Kidney glomerular epithelial cell (primary cell): ENCODE data around the gene PHKA2.
"Not testable (repeated sequence)": the region's sequence is repeated elsewhere in the genome, so short reads cannot be mapped to it uniquely, and the experiment has no call there.

ENCODE experiments used
- DNase-seq: peaks from one replicate; lab custom pipeline; 2025; lab: John Stamatoyannopoulos, UW

Gene PHKA2, protein sequence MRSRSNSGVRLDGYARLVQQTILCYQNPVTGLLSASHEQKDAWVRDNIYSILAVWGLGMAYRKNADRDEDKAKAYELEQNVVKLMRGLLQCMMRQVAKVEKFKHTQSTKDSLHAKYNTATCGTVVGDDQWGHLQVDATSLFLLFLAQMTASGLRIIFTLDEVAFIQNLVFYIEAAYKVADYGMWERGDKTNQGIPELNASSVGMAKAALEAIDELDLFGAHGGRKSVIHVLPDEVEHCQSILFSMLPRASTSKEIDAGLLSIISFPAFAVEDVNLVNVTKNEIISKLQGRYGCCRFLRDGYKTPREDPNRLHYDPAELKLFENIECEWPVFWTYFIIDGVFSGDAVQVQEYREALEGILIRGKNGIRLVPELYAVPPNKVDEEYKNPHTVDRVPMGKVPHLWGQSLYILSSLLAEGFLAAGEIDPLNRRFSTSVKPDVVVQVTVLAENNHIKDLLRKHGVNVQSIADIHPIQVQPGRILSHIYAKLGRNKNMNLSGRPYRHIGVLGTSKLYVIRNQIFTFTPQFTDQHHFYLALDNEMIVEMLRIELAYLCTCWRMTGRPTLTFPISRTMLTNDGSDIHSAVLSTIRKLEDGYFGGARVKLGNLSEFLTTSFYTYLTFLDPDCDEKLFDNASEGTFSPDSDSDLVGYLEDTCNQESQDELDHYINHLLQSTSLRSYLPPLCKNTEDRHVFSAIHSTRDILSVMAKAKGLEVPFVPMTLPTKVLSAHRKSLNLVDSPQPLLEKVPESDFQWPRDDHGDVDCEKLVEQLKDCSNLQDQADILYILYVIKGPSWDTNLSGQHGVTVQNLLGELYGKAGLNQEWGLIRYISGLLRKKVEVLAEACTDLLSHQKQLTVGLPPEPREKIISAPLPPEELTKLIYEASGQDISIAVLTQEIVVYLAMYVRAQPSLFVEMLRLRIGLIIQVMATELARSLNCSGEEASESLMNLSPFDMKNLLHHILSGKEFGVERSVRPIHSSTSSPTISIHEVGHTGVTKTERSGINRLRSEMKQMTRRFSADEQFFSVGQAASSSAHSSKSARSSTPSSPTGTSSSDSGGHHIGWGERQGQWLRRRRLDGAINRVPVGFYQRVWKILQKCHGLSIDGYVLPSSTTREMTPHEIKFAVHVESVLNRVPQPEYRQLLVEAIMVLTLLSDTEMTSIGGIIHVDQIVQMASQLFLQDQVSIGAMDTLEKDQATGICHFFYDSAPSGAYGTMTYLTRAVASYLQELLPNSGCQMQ

GRCh38 chrX:18983666-18984380, at the start of gene PHKA2:
Gene PHKA2, minus strand, starts transcription at chrX:18984114. Its CDS starts 182 bp downstream, at chrX:18983932.
- DNase-seq, result peak; percentile 12

DNA sequence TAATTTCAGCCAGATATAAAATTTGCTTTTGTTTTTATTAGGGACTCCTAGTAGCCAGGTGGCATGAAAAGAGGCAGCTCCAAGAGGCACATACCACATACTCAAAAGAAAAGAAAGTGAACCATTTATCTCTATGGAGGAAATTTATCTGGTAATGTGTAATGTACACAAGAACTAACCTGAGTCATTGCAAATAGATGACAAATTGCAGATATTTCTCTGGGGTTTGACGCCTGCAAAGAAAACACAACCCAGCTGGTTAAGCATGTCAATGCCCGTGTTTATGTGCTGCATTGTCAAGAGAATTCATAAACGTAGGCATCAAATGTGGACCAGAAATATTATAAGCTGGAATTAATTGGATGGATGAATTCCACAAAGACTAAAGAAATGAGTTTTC, 46.9 kb upstream of the PHKA2 start:
- DNase-seq, result no peak

DNA sequence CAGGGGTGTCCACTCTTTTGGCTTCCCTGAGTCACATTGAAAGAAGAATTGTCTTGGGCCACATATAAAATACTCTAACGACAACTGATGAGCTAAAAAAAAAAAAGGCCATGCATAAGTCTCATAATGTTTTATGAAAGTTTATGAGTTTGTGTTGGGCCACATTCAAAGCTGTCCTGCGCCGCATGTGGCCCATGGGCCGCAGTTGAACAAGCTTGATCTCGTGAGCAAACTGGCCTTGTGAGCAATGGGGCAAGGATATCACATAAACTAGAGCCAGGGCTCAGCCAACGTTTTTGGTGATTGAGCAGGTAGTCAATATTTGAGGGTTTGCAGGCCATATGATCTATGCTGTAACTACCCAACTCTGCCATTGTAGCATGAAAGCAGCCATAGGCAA, 44.6 kb upstream of the PHKA2 start:
- DNase-seq, result no peak

DNA sequence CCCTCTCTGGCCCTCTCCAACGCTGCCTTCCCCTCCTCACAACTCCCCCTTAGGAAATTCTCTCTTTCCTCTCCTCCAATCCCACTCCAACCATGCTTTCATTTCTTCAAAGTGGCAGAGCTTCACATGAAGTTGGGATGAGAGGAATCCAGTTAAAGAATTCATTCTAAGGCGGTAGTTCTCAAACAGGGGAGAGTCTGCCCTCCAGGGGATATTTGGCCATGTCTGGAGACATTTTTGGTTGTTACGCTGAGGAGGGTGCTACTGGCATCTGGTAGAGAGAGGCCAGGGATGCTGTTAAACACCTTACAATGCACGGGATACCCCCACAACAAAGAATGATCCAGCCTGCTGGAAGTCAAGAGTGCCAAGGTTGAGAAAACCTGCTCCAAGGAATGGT, 40.5 kb upstream of the PHKA2 start:
- DNase-seq, result no peak

DNA sequence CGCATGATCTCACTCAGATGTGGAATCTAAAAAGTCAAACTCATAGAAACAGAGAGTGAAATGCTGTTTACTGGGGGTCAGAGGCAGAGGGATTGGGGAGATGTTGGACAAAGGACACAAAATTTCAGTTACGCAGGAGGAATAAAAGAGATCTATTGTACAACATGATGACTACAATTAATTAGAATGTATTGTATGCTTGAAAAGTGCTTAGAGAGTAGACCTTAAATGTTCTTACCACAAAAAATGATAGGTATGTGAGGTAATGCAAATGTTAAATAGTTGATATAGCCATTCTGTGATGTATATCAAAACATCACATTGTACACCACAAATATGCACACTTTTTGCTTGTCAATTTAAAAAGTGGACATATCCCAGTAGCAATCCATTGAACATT, 36.1 kb upstream of the PHKA2 start:
- no peak for DNase-seq

DNA sequence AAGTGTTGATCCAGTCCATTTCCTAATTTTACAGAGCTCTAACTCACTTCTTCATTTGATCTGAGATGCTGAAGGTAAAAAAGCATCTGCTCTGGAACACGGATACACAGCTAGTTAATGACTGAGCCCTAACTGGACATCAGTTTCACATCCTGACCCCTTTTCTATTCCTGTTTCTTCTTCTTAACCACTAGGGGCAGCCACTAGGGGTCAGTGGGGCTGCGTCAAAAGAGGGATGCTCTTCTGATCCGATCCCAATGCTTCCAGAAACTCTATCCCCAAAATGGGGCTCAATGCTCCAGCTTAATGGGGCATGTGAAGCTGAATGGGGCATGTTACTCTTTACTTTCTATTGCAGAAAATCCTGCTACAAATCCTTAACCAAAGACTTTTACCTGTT, 33.4 kb upstream of the PHKA2 start:
- no peak for DNase-seq

- DNase-seq, result not testable (repeated sequence)
Observed at GRCh38 chrX:19016614-19017013, 32.7 kb upstream of the PHKA2 start.

- no peak for DNase-seq
Observed at GRCh38 chrX:19007868-19008267, 24.0 kb upstream of the PHKA2 start.

GRCh38 chrX:19007011-19007410, 23.1 kb upstream of the PHKA2 start:
- DNase-seq, result no peak

- no peak for DNase-seq
Observed at GRCh38 chrX:19005909-19006308, 22.0 kb upstream of the PHKA2 start.

GRCh38 chrX:19003756-19004155, 19.8 kb upstream of the PHKA2 start:
- no peak for DNase-seq

DNA sequence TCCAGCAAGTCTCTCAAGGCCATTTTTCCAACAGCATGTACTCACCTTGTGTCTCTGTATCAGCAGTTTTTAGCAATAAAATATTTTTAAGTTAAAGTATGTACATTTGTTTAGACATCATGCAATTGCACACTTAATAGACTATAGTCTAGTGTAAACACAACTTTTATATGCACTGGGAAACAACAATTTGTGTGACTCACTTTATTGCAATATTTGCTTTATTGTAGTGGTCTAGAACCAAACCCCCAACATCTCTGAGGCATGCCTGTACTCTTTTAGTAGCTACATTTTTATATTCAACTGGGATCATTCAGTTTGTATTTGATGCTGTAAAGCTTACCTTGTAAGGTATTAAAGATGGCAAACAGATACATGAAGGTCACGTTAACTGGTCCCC, 14.7 kb upstream of the PHKA2 start:
- no peak for DNase-seq

GRCh38 chrX:18997916-18998315, 14.0 kb upstream of the PHKA2 start:
- DNase-seq, result peak; percentile 15

DNA sequence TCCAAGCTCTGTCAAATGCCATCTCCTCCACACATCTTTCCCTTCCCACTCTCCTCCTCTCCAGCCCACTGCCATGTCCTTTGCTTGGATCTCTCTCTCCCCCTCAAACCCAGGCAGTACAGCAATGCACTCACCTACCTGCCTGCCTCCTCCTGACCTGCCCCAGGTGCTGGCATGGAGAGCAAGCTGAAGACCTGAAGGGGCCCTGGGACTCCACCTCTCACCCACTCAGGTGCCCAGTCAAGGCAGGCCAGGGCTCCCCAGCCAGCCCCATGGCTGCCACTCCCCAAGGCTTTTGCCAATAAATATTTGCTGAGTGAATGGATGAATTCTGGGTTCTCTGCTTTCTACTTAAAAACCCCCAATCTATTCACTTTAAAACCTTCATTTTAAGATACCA, 12.6 kb upstream of the PHKA2 start:
- no peak for DNase-seq

- peak; percentile 21 for DNase-seq
Observed at GRCh38 chrX:18995221-18995620, 11.3 kb upstream of the PHKA2 start.

- peak; percentile 32 for DNase-seq
Observed at GRCh38 chrX:18994713-18995112, 10.8 kb upstream of the PHKA2 start.

DNA sequence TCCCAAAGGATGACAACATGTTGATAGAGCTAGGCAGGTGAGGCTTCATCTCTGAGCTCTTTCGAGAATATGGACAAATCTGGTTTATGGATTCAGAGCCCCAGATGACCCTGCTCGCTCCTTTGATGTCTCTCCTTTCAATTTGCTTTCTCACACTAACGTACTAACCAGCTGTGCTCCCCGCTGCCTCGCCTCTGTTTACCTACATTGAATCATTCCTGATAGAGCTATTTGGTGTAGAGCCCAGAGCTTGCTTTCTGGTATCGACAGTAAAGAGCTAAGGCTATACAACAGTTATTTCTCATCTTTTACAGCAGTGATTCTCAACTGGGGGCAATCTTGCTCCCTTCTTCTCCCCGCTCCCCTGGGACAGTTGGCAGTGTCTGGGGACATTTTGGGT, 8.9 kb upstream of the PHKA2 start:
- DNase-seq, result no peak

DNA sequence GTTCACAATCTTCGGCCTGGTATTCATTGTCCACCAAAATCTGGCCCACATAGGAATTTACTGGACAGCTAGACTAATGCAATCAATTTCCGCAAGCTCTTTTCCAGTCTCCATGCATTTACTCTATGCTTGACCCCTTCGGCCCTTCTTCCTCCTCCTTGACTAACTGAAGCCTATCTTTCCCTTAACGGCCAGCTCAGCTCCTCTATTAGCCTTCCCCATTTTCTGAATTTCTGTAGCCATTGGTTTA, 1.2 kb upstream of the PHKA2 start:
- no peak for DNase-seq

DNA sequence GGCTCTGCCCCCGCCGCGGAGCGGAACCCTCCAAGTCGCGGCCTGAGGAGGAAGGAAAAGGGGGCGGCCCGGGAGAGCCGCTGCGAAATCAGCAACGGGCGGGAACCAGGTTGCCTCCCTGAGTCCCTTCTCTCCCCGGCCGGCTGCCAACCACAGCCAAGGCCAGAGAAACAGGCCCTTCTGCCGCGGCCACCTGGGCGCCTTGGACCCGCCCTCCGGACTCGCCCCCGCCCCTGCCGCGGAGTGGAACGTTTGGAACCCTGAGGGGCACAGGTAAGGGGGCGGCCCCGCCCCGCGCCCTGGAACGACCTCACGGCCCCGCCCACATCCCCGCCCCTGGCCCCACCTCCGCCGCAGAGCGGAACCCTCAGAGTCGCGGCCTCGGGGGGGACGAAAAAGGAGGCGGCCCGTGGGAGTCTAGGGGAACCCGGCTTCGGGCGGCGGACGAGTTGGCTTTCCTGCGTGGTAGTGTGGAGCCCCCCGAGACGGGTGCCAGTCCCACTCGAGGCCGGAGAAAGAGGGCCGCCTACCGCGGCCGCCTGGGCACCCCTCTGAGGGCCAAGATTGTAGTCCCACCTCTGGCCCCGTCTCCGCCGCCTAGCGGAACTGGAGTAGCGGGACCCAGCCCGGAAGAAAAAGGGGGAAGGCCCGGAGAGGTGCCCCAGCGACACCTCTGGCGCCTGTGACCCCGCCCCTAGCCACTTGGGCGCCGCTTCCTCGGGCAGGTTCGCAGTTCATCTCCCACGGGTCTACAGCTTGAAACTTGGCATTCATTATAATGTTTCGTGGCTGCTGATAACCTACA, 669 bp upstream of the PHKA2 start:
- peak; percentile 57 for DNase-seq

- no peak for DNase-seq
Observed at GRCh38 chrX:18981124-18981807, 2.6 kb downstream of the PHKA2 start.

DNA sequence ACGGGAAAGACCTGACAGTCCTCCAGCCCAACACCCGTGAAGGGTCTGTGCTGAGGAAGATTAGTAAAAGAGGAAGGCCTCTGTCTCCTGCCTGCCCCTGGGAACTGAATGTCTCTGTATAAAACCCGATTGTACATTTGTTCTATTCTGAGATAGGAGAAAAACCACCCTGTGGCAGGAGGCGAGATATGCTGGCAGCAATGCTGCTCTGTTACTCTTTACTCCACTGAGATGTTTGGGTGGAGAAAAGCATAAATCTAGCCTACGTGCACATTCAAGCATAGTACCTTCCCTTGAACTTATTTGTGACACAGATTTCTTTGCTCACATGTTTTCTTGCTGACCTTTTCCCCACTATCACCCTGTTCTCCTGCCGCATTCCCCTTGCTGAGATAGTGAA, 3.7 kb downstream of the PHKA2 start:
- DNase-seq, result not testable (repeated sequence)
